Prostate gland (tissue), 2 donors: ENCODE data around the gene CD81. TPM values are rescaled to one million over a fixed set of nuclear protein-coding genes. Genes with fewer than 3 reads are reported as not detected.
"Not testable (repeated sequence)": the region's sequence is repeated elsewhere in the genome, so short reads cannot be mapped to it uniquely, and the experiment has no call there.

Experiments
- DNase-seq: peaks from one replicate; pipeline ENCODE4 v3.0.0-alpha.2; 2019; ENCODE audit warnings: low spot score
- H3K27ac ChIP-seq, 2 donors: fragments of 200-600 bp; sonication (generic); 2 replicates each; pipeline ENCODE4 v1.5.1; 2017 to 2019
- H3K27me3 ChIP-seq: fragments of 200-600 bp; sonication (generic); replicated peaks from 2 replicates; pipeline ENCODE4 v1.5.1; 2019; ENCODE audit not compliant: insufficient read depth
- H3K36me3 ChIP-seq, 2 donors: fragments of 200-600 bp; sonication (generic); 1 replicate in 1 of 2; 2 replicates in 1 of 2; pipeline versions ENCODE4 v1.5.1 to v1.8.1; 2017 to 2019
- H3K4me1 ChIP-seq: fragments of 200-600 bp; sonication (generic); replicated peaks from 2 replicates; pipeline ENCODE4 v1.5.1; 2019
- H3K4me3 ChIP-seq, 2 donors: fragments of 200-600 bp; sonication (generic); 2 replicates each; pipeline ENCODE4 v1.5.1; 2017 to 2019
- H3K9me3 ChIP-seq: fragments of 200-600 bp; sonication (generic); 2 replicates; pipeline ENCODE4 v1.5.1; 2017
- CTCF ChIP-seq, 4 experiments: fragments of 200-600 bp in 2 of 4; fragments of 450-650 bp in 2 of 4; sonication (generic) in 2 of 4; IDR thresholded peaks; 1 replicate in 3 of 4; 2 replicates in 1 of 4; pipeline ENCODE4 v1.5.1; 2016 to 2019; ENCODE audit warnings: antibody characterized with exemption in 4 of 4, mild to moderate bottlenecking in 2 of 4, moderate library complexity in 2 of 4
- POLR2A ChIP-seq: fragments of 450-650 bp; IDR thresholded peaks from one replicate; pipeline ENCODE4 v1.6.1; 2016; ENCODE audit warnings: antibody characterized with exemption, mild to moderate bottlenecking
- POLR2AphosphoS5 ChIP-seq: sonication (generic); formaldehyde crosslinking; IDR thresholded peaks from one replicate; pipeline ENCODE4 v1.6.1; 2017; ENCODE audit warnings: antibody characterized with exemption
- WGBS: methylation state at CpG from one replicate; pipeline ENCODE4 v1.1.5; 2018; 5-methylcytosine and 5-hydroxymethylcytosine counted together
- intact Hi-C: fragments of 100-400 bp; cut with DNase I; formaldehyde crosslinking; loops from one replicate; pipeline ENCODE4 v1.14.2; 2022
- total RNA-seq, 2 donors: library from RNA; depleted of rRNA; stranded (reverse); fragments of >200 nt; gene quantifications; one replicate each; pipeline ENCODE4 v1.1.0, GENCODE V29; 2016

CD81 gene
- total RNA-seq, 2 donors from 2014 or later, result 472 to 927 TPM

- TF ChIP-seq POLR2A (no peak), POLR2AphosphoS5 (no peak), CTCF (IDR thresholded peaks at IDR 0.05) (no peak)
- no peaks in the 10 kb centered on the region for H3K9me3 ChIP-seq
- WGBS, result 75% methylated on average over 9 of the region's 9 CpGs
- H3K36me3 ChIP-seq, result no peaks in the 10 kb centered on the region
- peaks cover 8% of the 10 kb centered on the region for H3K4me1 ChIP-seq
- DNase-seq, result no peak
- no peak overlapping the region for H3K4me3 ChIP-seq
- no peaks in the 10 kb centered on the region for H3K27me3 ChIP-seq
- intact Hi-C loops, result no loop called here
- no peak overlapping the region for H3K27ac ChIP-seq
Measured at GRCh38 chr11:2361565-2361964, 15.5 kb upstream of the CD81 start.

DNA sequence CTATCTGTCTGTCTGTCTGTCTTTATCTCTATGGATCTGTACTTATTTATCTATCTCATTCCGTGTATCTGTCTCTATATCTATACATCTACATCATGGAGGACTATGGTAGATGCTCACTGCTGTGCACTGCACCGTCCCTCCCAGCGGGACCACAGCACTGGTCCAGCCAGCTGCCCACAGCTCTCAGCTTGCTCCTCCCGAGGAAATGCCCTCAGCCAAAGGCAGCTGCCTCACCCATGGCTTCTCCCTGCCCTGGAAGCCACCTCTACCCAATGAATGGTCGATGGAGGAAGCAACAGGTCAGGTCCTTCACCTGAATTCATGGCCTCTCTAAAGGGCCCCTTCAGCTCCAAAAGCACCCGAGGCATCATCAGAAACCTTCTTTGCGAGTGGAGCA, 14.7 kb upstream of the CD81 start:
- no peaks in the 10 kb centered on the region for H3K9me3 ChIP-seq
- no peaks in the 10 kb centered on the region for H3K27me3 ChIP-seq
- intact Hi-C loops, result no loop called here
- H3K36me3 ChIP-seq, result no peaks in the 10 kb centered on the region
- TF ChIP-seq POLR2AphosphoS5 (no peak), POLR2A (no peak), CTCF (IDR thresholded peaks at IDR 0.05) (no peak)
- 91% methylated on average over 7 of the region's 7 CpGs for WGBS
- H3K4me3 ChIP-seq, result no peak overlapping the region
- no peak for DNase-seq
- no peak overlapping the region for H3K27ac ChIP-seq
- peaks cover 8% of the 10 kb centered on the region for H3K4me1 ChIP-seq

DNA sequence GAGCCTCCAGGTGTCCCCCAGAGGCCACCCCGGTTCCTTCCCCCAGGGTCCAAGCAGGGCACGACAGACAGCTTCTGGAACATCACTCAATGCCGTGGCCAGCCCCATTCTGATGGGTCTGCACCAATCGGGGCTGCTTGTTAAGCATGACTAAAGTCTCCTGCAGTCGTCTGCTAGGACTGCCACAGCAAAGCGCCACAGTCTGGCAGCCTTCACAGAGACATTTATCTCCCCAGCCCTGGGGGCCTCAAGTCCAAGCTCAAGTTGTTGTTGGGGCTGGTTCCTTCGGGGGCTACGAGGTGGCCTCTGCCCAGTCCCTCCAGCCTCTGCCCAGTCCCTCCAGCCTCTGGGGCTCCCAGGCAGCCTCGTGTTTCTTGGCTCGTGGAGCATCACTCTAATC, 14.0 kb upstream of the CD81 start:
- intact Hi-C loops, result no loop called here
- DNase-seq, result no peak
- H3K4me3 ChIP-seq, result no peak overlapping the region
- TF ChIP-seq POLR2AphosphoS5 (no peak), CTCF (IDR thresholded peaks at IDR 0.05) (no peak), POLR2A (no peak)
- H3K4me1 ChIP-seq, result peaks cover 8% of the 10 kb centered on the region
- no peak overlapping the region for H3K27ac ChIP-seq
- no peaks in the 10 kb centered on the region for H3K27me3 ChIP-seq
- 86% methylated on average over 10 of the region's 10 CpGs for WGBS
- H3K36me3 ChIP-seq, result no peaks in the 10 kb centered on the region
- H3K9me3 ChIP-seq, result no peaks in the 10 kb centered on the region

DNA sequence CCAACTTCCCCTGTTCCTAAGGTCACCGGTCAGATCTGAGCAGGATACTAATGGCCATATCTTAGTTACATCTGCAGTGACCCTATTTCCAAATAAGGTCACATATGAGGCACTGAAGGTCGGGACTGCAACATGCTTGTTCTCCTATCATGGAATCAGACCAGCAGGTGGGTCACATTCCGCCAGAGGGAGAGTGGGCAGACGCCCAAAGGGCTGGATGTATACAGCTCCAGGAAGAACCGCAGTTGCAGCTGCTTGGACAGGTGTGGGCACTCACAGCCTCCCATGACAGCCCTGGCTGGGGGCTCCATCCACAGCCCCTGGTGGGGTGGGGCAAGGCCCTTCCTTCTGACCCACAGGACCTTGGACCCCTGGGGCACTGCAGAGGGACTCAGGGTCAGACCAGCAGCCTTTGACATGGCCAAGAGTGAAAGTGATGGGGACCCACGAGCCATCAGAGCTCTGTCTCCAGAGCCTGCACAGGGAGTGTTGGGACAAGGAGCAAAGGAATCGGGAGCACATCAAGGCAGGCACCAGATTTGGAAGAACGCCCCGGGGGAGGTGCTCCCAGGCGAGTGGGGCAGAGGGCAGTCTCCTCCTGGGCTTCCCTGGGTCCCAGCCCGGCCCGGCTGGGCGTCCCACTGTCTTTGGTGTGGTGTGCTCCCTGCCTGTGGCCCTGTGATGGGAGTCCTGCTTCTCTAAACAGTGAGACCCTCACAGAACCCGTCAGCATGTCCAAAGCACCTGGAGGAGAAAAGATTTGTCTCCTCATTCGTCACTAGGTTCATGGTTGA, 13.3 kb upstream of the CD81 start:
- Histone ChIP-seq H3K27me3 (no peaks in the 10 kb centered on the region), H3K4me3 (no peak overlapping the region), H3K4me1 (peaks cover 8% of the 10 kb centered on the region), H3K27ac (no peak overlapping the region), H3K36me3 (no peaks in the 10 kb centered on the region), H3K9me3 (no peaks in the 10 kb centered on the region)
- WGBS, result 89% methylated on average over 15 of the region's 15 CpGs
- intact Hi-C loops, result no loop called here
- DNase-seq, result no peak
- TF ChIP-seq POLR2AphosphoS5 (no peak), CTCF (IDR thresholded peaks at IDR 0.05) (no peak), POLR2A (no peak)

GRCh38 chr11:2364386-2364785, 12.7 kb upstream of the CD81 start:
- DNase-seq, H3K27ac ChIP-seq, H3K9me3 ChIP-seq, intact Hi-C loops, H3K36me3 ChIP-seq, H3K4me1 ChIP-seq, H3K4me3 ChIP-seq, H3K27me3 ChIP-seq: not testable (repeated sequence)
- WGBS, result 97% methylated on average over 12 of the region's 12 CpGs
